Suprapubic skin (tissue), 4 donors: Measurements from ENCODE around the gene NCAPG2.

Experiments used
- POLR2A ChIP-seq, 2 donors: fragments of 450-650 bp; IDR thresholded peaks; one replicate each; pipeline ENCODE4 v1.6.1; 2017; ENCODE audit warnings: antibody characterized with exemption in 2 of 2, mild to moderate bottlenecking in 2 of 2, moderate library complexity in 2 of 2
- POLR2AphosphoS5 ChIP-seq, 3 donors: sonication (generic); formaldehyde crosslinking; IDR thresholded peaks; one replicate each; pipeline ENCODE4 v1.6.1; 2017; ENCODE audit warnings: antibody characterized with exemption in 3 of 3
- TF ChIP-seq, protein P1 (sequence below), 2 donors: fragments of 200-600 bp in 1 of 2; fragments of 450-650 bp in 1 of 2; sonication (generic) in 1 of 2; IDR thresholded peaks; one replicate each; pipeline ENCODE4 v1.5.1; 2016 to 2019; ENCODE audit warnings: antibody characterized with exemption in 2 of 2, mild to moderate bottlenecking in 1 of 2, moderate library complexity in 1 of 2

DNA sequence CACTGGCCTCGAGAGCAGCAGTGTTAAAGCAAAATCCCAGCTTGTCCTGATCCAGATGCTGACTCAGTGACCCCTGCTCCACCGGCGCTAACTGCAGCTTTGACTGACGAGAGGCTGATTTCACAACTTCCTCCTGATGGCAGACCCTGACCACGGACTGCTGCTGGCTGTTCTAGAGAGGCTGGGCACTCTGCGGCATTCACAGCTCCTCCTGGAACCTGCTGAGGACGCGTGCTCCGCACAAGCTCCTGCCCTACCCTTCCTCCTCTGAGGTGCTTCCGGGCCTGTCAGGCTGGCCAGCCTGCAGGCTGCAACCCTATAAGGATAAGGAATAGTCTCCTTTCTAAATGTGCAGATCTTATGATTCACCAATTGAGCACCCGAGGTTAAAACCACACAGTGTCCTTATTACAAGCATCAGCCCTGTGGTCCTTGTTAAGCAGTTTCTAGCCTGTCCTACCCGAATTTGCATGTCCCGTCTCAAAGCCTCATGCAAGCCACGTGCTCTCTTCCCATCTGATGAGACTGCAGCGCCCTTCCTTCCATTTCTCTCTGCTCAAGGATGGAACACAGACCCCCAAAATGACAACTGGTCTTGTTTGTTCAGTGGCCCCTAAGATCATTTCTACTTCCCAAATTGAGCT, 35.5 kb upstream of the NCAPG2 start:
- TF ChIP-seq, protein P1, sequence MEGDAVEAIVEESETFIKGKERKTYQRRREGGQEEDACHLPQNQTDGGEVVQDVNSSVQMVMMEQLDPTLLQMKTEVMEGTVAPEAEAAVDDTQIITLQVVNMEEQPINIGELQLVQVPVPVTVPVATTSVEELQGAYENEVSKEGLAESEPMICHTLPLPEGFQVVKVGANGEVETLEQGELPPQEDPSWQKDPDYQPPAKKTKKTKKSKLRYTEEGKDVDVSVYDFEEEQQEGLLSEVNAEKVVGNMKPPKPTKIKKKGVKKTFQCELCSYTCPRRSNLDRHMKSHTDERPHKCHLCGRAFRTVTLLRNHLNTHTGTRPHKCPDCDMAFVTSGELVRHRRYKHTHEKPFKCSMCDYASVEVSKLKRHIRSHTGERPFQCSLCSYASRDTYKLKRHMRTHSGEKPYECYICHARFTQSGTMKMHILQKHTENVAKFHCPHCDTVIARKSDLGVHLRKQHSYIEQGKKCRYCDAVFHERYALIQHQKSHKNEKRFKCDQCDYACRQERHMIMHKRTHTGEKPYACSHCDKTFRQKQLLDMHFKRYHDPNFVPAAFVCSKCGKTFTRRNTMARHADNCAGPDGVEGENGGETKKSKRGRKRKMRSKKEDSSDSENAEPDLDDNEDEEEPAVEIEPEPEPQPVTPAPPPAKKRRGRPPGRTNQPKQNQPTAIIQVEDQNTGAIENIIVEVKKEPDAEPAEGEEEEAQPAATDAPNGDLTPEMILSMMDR (IDR thresholded peaks at IDR 0.05) = no peak
- TF ChIP-seq POLR2AphosphoS5 (IDR thresholded peaks at IDR 0.05) (no peak), POLR2A (IDR thresholded peaks at IDR 0.05) (no peak)
